Stimulated activated CD4-positive, alpha-beta T cell treated with anti-CD3 and anti-CD28 coated beads, TNF-alpha, amount 100 ng/mL, for 1 hour (primary cell): ENCODE results near the gene TMC1.
"Not testable (repeated sequence)": the region's sequence is repeated elsewhere in the genome, so short reads cannot be mapped to it uniquely, and the experiment has no call there.

Experiments used
- DNase-seq, 3 donors: peaks; one replicate each; pipeline ENCODE4 v3.0.0-alpha.2; 2020; ENCODE audit warnings: low read depth in 3 of 3, low spot score in 1 of 3

The TMC1 gene

GRCh38 chr9:72858089-72858912 is 336.9 kb downstream of the TMC1 start:
- no peak for DNase-seq

- not testable (repeated sequence) for DNase-seq
These were observed 341.4 kb downstream of the TMC1 start for GRCh38 chr9:72862788-72863187.

GRCh38 chr9:72863456-72864094 is 342.2 kb downstream of the TMC1 start:
- DNase-seq = no peak

GRCh38 chr9:72864327-72864726 is 342.9 kb downstream of the TMC1 start:
- no peak for DNase-seq

- DNase-seq = no peak
These were observed 350.3 kb downstream of the TMC1 start for GRCh38 chr9:72871685-72872084.

GRCh38 chr9:72872718-72873117 is 351.3 kb downstream of the TMC1 start:
- no peak for DNase-seq

DNA sequence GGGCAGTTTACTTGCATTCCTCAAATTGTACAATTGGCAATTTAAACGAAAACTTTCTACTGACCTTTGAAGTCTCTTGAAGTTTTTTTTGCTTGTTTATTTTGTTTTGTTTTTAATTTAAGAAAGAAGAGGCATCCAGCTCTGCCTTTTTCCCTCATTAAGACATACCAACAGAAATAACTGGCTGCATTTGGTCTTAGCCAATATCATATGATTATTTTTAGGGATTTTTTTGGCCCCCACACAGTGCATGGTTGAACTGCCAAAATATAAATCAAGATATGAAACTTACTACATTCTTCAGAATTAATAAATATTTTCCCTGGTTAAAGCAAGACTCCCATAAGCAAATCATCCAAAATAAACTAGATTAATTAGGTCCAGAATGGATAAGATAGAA is 352.0 kb downstream of the TMC1 start:
- DNase-seq = no peak

- no peak for DNase-seq
These were observed 352.9 kb downstream of the TMC1 start for GRCh38 chr9:72874344-72874743.

DNA sequence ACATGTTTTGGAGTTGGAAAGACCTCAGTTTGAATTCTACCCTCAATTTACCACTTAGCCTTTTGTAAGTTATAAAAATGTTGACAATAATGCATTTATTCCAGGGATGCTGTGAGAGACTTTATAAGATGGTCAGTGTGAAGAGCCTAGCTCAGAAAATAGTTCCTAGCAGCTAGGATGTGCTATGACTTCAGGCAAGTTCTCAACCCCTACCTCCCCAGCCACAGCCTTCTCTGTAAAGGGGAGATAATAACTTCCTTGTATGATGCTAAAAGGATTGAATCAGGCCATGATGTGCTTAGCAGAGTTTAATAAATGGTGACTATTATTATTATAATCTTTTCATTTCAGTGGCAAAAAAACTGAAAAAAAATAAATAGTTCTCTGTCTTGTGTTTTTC is 353.8 kb downstream of the TMC1 start:
- DNase-seq = no peak

GRCh38 chr9:72880821-72881220 is 359.4 kb downstream of the TMC1 start:
- DNase-seq = no peak

GRCh38 chr9:72882117-72882775 is 360.8 kb downstream of the TMC1 start:
- DNase-seq = no peak

DNA sequence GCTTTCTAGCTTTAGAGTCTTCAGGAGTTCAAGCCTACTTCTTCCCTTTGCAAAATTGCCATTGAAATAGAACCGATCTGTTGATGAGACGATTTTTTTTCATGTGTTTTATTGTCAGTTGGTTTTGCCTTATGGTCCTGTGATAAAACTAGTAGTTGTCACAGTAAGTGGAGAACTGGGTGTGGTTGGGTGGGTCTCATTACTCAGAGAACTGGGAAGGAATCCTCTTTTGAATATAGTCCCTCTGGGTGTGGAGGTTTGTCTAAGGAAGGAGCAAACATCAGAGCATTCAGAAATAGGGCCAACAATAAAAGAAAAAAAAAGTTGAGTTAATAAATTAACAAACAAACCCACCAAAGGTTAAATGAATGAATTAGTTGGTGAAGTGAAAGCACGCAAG is 362.5 kb downstream of the TMC1 start:
- DNase-seq = no peak

DNA sequence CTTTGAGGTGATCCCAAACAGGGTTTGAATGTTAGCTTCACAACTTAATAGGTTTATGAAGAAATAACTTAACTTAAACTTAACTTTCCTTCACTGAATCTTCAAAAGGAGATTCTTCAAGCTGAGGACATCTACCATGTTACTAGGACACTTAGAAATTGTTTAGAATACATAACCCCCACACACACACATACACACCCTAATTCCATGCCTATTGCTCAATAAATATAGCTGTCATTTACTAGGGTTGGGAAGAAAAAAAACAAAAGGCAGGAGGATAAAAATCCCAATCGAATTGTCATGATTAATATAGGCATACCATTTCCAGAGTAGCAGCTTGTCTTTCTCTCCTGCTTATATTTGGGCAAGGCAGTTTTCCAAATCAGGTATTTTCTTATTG is 363.1 kb downstream of the TMC1 start:
- no peak for DNase-seq
